GM18861 (cell line): Measurements from ENCODE around the gene CARM1.
"Not testable (repeated sequence)": the region's sequence is repeated elsewhere in the genome, so short reads cannot be mapped to it uniquely, and the experiment has no call there.

Source experiments
- ATAC-seq: cut with Tn5 transposase; IDR thresholded peaks from one replicate; pipeline ENCODE4 v1.9.1; 2021; ENCODE audit not compliant: unreplicated experiment

CARM1 gene

GRCh38 chr19:10846500-10847202, 24.7 kb upstream of the CARM1 start:
- ATAC-seq = no peak

- ATAC-seq = no peak
These were observed 23.0 kb upstream of the CARM1 start, which contains the start of gene C19orf38 for GRCh38 chr19:10848230-10848856. TSS of gene C19orf38 (plus strand) at chr19:10848415. CDS start at chr19:10848509, 94 bp downstream.

GRCh38 chr19:10850631-10851030, 20.7 kb upstream of the CARM1 start:
- ATAC-seq = no peak

- ATAC-seq = no peak
These were observed 19.1 kb upstream of the CARM1 start for GRCh38 chr19:10852098-10852800.

GRCh38 chr19:10852941-10853340, 18.4 kb upstream of the CARM1 start:
- ATAC-seq = no peak

- no peak for ATAC-seq
These were observed 16.8 kb upstream of the CARM1 start for GRCh38 chr19:10854350-10855089.

- no peak for ATAC-seq
These were observed 15.4 kb upstream of the CARM1 start for GRCh38 chr19:10855879-10856522.

GRCh38 chr19:10856899-10857298, 14.5 kb upstream of the CARM1 start:
- ATAC-seq = not testable (repeated sequence)

GRCh38 chr19:10858204-10858828, 13.0 kb upstream of the CARM1 start:
- no peak for ATAC-seq

- no peak for ATAC-seq
These were observed 10.2 kb upstream of the CARM1 start for GRCh38 chr19:10861103-10861651.

- no peak for ATAC-seq
These were observed 8.7 kb upstream of the CARM1 start for GRCh38 chr19:10862561-10863106.

GRCh38 chr19:10863107-10863717, 8.1 kb upstream of the CARM1 start:
- ATAC-seq = no peak

GRCh38 chr19:10864538-10864899, 6.8 kb upstream of the CARM1 start:
- ATAC-seq = peak; percentile 37

GRCh38 chr19:10866495-10866894, 4.9 kb upstream of the CARM1 start:
- no peak for ATAC-seq

- no peak for ATAC-seq
These were observed 2.3 kb upstream of the CARM1 start for GRCh38 chr19:10868872-10869547.

GRCh38 chr19:10869872-10870311, 1.5 kb upstream of the CARM1 start:
- not testable (repeated sequence) for ATAC-seq

- no peak for ATAC-seq
These were observed 825 bp upstream of the CARM1 start for GRCh38 chr19:10870501-10870954.

GRCh38 chr19:10871711-10872545, 575 bp downstream of the CARM1 start:
- peak; percentile 13 for ATAC-seq
